Measurements from ENCODE around the gene SNAP47.

Gene SNAP47

GRCh38 chr1:227765261-227766014 lies 30.2 kb downstream of the SNAP47 start:
- H3K27ac ChIP-seq (ENCODE audit: low read depth, low read length), result no peak overlapping the region
- peaks cover 55% of the 10 kb centered on the region for H3K36me3 ChIP-seq (ENCODE audit: insufficient read depth, low read length)
- H3K4me1 ChIP-seq (ENCODE audit: insufficient read depth, low read length), result peaks cover 3% of the 10 kb centered on the region; the same call in 1 of the 2 replicates
- no peaks in the 10 kb centered on the region for H3K9me3 ChIP-seq (ENCODE audit: insufficient read depth, low read depth, low read length)
- WGBS, result 95% methylated on average over 8 of the region's 8 CpGs
- no peaks in the 10 kb centered on the region for H3K27me3 ChIP-seq (ENCODE audit: insufficient read depth, low read length)
- H3K9ac ChIP-seq (ENCODE audit: low read depth, low read length), result no peak overlapping the region; the same call in 1 of the 2 replicates
- H3K4me3 ChIP-seq (ENCODE audit: low read length), result no peak overlapping the region

- H3K27me3 ChIP-seq (ENCODE audit: insufficient read depth, low read length), result no peaks in the 10 kb centered on the region
- no peaks in the 10 kb centered on the region for H3K9me3 ChIP-seq (ENCODE audit: insufficient read depth, low read depth, low read length)
- peaks cover 55% of the 10 kb centered on the region for H3K36me3 ChIP-seq (ENCODE audit: insufficient read depth, low read length)
- H3K9ac ChIP-seq (ENCODE audit: low read depth, low read length), result no peak overlapping the region; the same call in 1 of the 2 replicates
- no peak overlapping the region for H3K27ac ChIP-seq (ENCODE audit: low read depth, low read length)
- H3K4me3 ChIP-seq (ENCODE audit: low read length), result no peak overlapping the region
- peaks cover 3% of the 10 kb centered on the region; the same call in 1 of the 2 replicates for H3K4me1 ChIP-seq (ENCODE audit: insufficient read depth, low read length)
- 88% methylated on average over 17 of the region's 17 CpGs for WGBS
Observed at GRCh38 chr1:227766015-227766634, 30.9 kb downstream of the SNAP47 start.

DNA sequence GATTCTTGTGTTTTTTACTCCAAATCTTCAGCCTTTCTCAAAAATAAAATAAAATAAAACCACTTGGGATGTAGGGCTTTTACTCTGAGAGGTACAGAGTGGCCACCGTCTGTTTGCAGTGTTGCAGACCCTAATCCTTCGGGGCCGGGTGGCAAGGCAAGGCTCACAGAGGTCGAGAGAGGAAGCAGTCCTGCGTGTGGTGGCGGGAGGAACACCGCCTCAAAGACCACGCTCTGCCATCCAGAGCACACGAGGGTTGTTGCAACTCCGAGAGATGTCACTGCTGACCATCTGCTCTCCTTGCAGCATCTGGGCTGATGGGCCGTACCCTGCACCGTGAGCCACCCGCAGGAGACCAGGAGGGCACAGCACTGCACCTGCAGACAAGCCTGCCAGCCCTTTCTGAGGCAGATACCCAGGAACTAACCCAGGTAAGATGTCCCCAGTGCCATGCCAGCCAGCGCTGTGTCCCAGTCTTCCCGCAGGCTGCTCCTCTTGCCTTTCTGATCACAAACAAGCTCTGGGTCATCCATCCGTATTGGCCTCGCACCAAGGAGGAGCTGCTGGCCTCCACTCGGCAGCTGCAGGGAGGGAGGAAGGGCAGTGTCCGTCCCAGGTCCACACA lies 31.5 kb downstream of the SNAP47 start:
- Histone ChIP-seq H3K27me3 (ENCODE audit: insufficient read depth, low read length) (no peaks in the 10 kb centered on the region), H3K27ac (ENCODE audit: low read depth, low read length) (no peak overlapping the region), H3K4me3 (ENCODE audit: low read length) (no peak overlapping the region), H3K9ac (ENCODE audit: low read depth, low read length) (no peak overlapping the region), H3K4me1 (ENCODE audit: insufficient read depth, low read length) (peaks cover 3% of the 10 kb centered on the region; the same call in 1 of the 2 replicates), H3K9me3 (ENCODE audit: insufficient read depth, low read depth, low read length) (no peaks in the 10 kb centered on the region), H3K36me3 (ENCODE audit: insufficient read depth, low read length) (peaks cover 50% of the 10 kb centered on the region)
- WGBS, result 96% methylated on average over 19 of the region's 19 CpGs

- Histone ChIP-seq H3K36me3 (ENCODE audit: insufficient read depth, low read length) (peaks cover 49% of the 10 kb centered on the region), H3K9ac (ENCODE audit: low read depth, low read length) (no peak overlapping the region), H3K4me3 (ENCODE audit: low read length) (no peak overlapping the region), H3K4me1 (ENCODE audit: insufficient read depth, low read length) (peaks cover 2% of the 10 kb centered on the region; the same call in 1 of the 2 replicates), H3K9me3 (ENCODE audit: insufficient read depth, low read depth, low read length) (no peaks in the 10 kb centered on the region), H3K27me3 (ENCODE audit: insufficient read depth, low read length) (no peaks in the 10 kb centered on the region), H3K27ac (ENCODE audit: low read depth, low read length) (no peak overlapping the region)
- WGBS, result 95% methylated on average over 6 of the region's 6 CpGs
Observed at GRCh38 chr1:227767401-227768124, 32.3 kb downstream of the SNAP47 start.

- 97% methylated on average over 7 of the region's 7 CpGs for WGBS
- peaks cover 51% of the 10 kb centered on the region for H3K36me3 ChIP-seq (ENCODE audit: insufficient read depth, low read length)
- H3K4me1 ChIP-seq (ENCODE audit: insufficient read depth, low read length), result no peaks in the 10 kb centered on the region
Observed at GRCh38 chr1:227768125-227768439, 32.8 kb downstream of the SNAP47 start.

GRCh38 chr1:227768640-227769039 lies 33.4 kb downstream of the SNAP47 start:
- Histone ChIP-seq H3K9me3 (ENCODE audit: insufficient read depth, low read depth, low read length) (no peaks in the 10 kb centered on the region), H3K9ac (ENCODE audit: low read depth, low read length) (no peak overlapping the region), H3K27ac (ENCODE audit: low read depth, low read length) (no peak overlapping the region), H3K4me3 (ENCODE audit: low read length) (no peak overlapping the region), H3K4me1 (ENCODE audit: insufficient read depth, low read length) (no peaks in the 10 kb centered on the region), H3K36me3 (ENCODE audit: insufficient read depth, low read length) (peaks cover 48% of the 10 kb centered on the region), H3K27me3 (ENCODE audit: insufficient read depth, low read length) (no peaks in the 10 kb centered on the region)
- WGBS, result 99% methylated on average over 6 of the region's 6 CpGs

More at GRCh38 chr1:227768125-227768439, 32.8 kb downstream of the SNAP47 start:
- no peak overlapping the region for H3K27ac ChIP-seq (ENCODE audit: low read depth, low read length)
- no peaks in the 10 kb centered on the region for H3K27me3 ChIP-seq (ENCODE audit: insufficient read depth, low read length)
- H3K9ac ChIP-seq (ENCODE audit: low read depth, low read length), result no peak overlapping the region
- no peaks in the 10 kb centered on the region for H3K9me3 ChIP-seq (ENCODE audit: insufficient read depth, low read depth, low read length)
- H3K4me3 ChIP-seq (ENCODE audit: low read length), result no peak overlapping the region

GRCh38 chr1:227769047-227769935 lies 34.1 kb downstream of the SNAP47 start:
- WGBS, result 95% methylated on average over 20 of the region's 20 CpGs
- no peak overlapping the region for H3K4me3 ChIP-seq (ENCODE audit: low read length)
- peaks cover 46% of the 10 kb centered on the region for H3K36me3 ChIP-seq (ENCODE audit: insufficient read depth, low read length)
- H3K9ac ChIP-seq (ENCODE audit: low read depth, low read length), result no peak overlapping the region
- no peaks in the 10 kb centered on the region for H3K27me3 ChIP-seq (ENCODE audit: insufficient read depth, low read length)
- H3K4me1 ChIP-seq (ENCODE audit: insufficient read depth, low read length), result no peaks in the 10 kb centered on the region
- H3K9me3 ChIP-seq (ENCODE audit: insufficient read depth, low read depth, low read length), result no peaks in the 10 kb centered on the region
- no peak overlapping the region for H3K27ac ChIP-seq (ENCODE audit: low read depth, low read length)

GRCh38 chr1:227769936-227770494 lies 34.8 kb downstream of the SNAP47 start:
- H3K4me3 ChIP-seq (ENCODE audit: low read length), result no peak overlapping the region
- H3K27ac ChIP-seq (ENCODE audit: low read depth, low read length), result no peak overlapping the region
- H3K9ac ChIP-seq (ENCODE audit: low read depth, low read length), result no peak overlapping the region
- WGBS, result 94% methylated on average over 15 of the region's 15 CpGs
- no peaks in the 10 kb centered on the region for H3K4me1 ChIP-seq (ENCODE audit: insufficient read depth, low read length)
- H3K27me3 ChIP-seq (ENCODE audit: insufficient read depth, low read length), result no peaks in the 10 kb centered on the region
- no peaks in the 10 kb centered on the region for H3K9me3 ChIP-seq (ENCODE audit: insufficient read depth, low read depth, low read length)
- peaks cover 45% of the 10 kb centered on the region for H3K36me3 ChIP-seq (ENCODE audit: insufficient read depth, low read length)

GRCh38 chr1:227770812-227771211 lies 35.6 kb downstream of the SNAP47 start:
- Histone ChIP-seq H3K9ac (ENCODE audit: low read depth, low read length) (no peak overlapping the region), H3K4me3 (ENCODE audit: low read length) (no peak overlapping the region), H3K4me1 (ENCODE audit: insufficient read depth, low read length) (no peaks in the 10 kb centered on the region), H3K36me3 (ENCODE audit: insufficient read depth, low read length) (peaks cover 42% of the 10 kb centered on the region), H3K27me3 (ENCODE audit: insufficient read depth, low read length) (no peaks in the 10 kb centered on the region), H3K27ac (ENCODE audit: low read depth, low read length) (no peak overlapping the region), H3K9me3 (ENCODE audit: insufficient read depth, low read depth, low read length) (no peaks in the 10 kb centered on the region)
- 96% methylated on average over 13 of the region's 13 CpGs for WGBS

- WGBS, result 94% methylated on average over 4 of the region's 8 CpGs
- peaks cover 47% of the 10 kb centered on the region for H3K36me3 ChIP-seq (ENCODE audit: insufficient read depth, low read length)
- H3K27me3 ChIP-seq (ENCODE audit: insufficient read depth, low read length), result no peaks in the 10 kb centered on the region
- no peak overlapping the region for H3K27ac ChIP-seq (ENCODE audit: low read depth, low read length)
- H3K4me3 ChIP-seq (ENCODE audit: low read length), result no peak overlapping the region
- H3K9me3 ChIP-seq (ENCODE audit: insufficient read depth, low read depth, low read length), result no peaks in the 10 kb centered on the region
- H3K4me1 ChIP-seq (ENCODE audit: insufficient read depth, low read length), result no peaks in the 10 kb centered on the region
- no peak overlapping the region for H3K9ac ChIP-seq (ENCODE audit: low read depth, low read length)
Observed at GRCh38 chr1:227771326-227771725, 36.1 kb downstream of the SNAP47 start.

All from HUES64 (cell line).